ENCODE data around the gene PRDM16.

PRDM16 gene

GRCh38 chr1:3351449-3352298 lies 282.7 kb downstream of the PRDM16 start:
- DNase-seq (ENCODE audit: low read depth in 2 of 2) = no peak

- DNase-seq (ENCODE audit: low read depth in 2 of 2) = no peak
Observed at GRCh38 chr1:3352299-3352951, 283.4 kb downstream of the PRDM16 start.

- no peak for DNase-seq (ENCODE audit: low read depth in 2 of 2)
Observed at GRCh38 chr1:3352952-3353331, 283.9 kb downstream of the PRDM16 start.

- no peak for DNase-seq (ENCODE audit: low read depth in 2 of 2)
Observed at GRCh38 chr1:3353876-3354275, 284.9 kb downstream of the PRDM16 start.

GRCh38 chr1:3355089-3355488 lies 286.1 kb downstream of the PRDM16 start:
- DNase-seq (ENCODE audit: low read depth in 2 of 2) = no peak

GRCh38 chr1:3355894-3356826 lies 287.2 kb downstream of the PRDM16 start:
- DNase-seq (ENCODE audit: low read depth in 2 of 2) = no peak

GRCh38 chr1:3356827-3357460 lies 287.9 kb downstream of the PRDM16 start:
- no peak for DNase-seq (ENCODE audit: low read depth in 2 of 2)

GRCh38 chr1:3357526-3358297 lies 288.7 kb downstream of the PRDM16 start:
- DNase-seq (ENCODE audit: low read depth in 2 of 2) = no peak

GRCh38 chr1:3359351-3359750 lies 290.3 kb downstream of the PRDM16 start:
- no peak for DNase-seq (ENCODE audit: low read depth in 2 of 2)

- DNase-seq (ENCODE audit: low read depth in 2 of 2) = no peak
Observed at GRCh38 chr1:3359756-3360440, 290.9 kb downstream of the PRDM16 start.

GRCh38 chr1:3360646-3361257 lies 291.7 kb downstream of the PRDM16 start:
- no peak for DNase-seq (ENCODE audit: low read depth in 2 of 2)

- no peak for DNase-seq (ENCODE audit: low read depth in 2 of 2)
Observed at GRCh38 chr1:3363023-3363422, 294.0 kb downstream of the PRDM16 start.

GRCh38 chr1:3363756-3364155 lies 294.8 kb downstream of the PRDM16 start:
- DNase-seq (ENCODE audit: low read depth in 2 of 2) = no peak

- no peak for DNase-seq (ENCODE audit: low read depth in 2 of 2)
Observed at GRCh38 chr1:3364551-3364950, 295.5 kb downstream of the PRDM16 start.

- DNase-seq (ENCODE audit: low read depth in 2 of 2) = no peak
Observed at GRCh38 chr1:3364983-3365382, 296.0 kb downstream of the PRDM16 start.

GRCh38 chr1:3365523-3366125 lies 296.6 kb downstream of the PRDM16 start:
- no peak for DNase-seq (ENCODE audit: low read depth in 2 of 2)

GRCh38 chr1:3366126-3367051 lies 297.4 kb downstream of the PRDM16 start:
- no peak for DNase-seq (ENCODE audit: low read depth in 2 of 2)

GRCh38 chr1:3367376-3367775 lies 298.4 kb downstream of the PRDM16 start:
- DNase-seq (ENCODE audit: low read depth in 2 of 2) = no peak

Measured in activated CD4-positive, alpha-beta T cell treated with anti-CD3 and anti-CD28 coated beads for 24 hours (primary cell).